Uterus (tissue), 2 donors: ENCODE data around the gene RPS10.

Source experiments
- CTCF ChIP-seq, 4 experiments: fragments of 200-600 bp in 2 of 4; fragments of 450-650 bp in 2 of 4; sonication (generic) in 2 of 4; IDR thresholded peaks; one replicate each; pipeline ENCODE4 v1.5.1; 2016 to 2019; ENCODE audit warnings: antibody characterized with exemption in 4 of 4, mild to moderate bottlenecking in 2 of 4, moderate library complexity in 1 of 4
- POLR2A ChIP-seq, 2 donors: fragments of 450-650 bp; IDR thresholded peaks; one replicate each; pipeline ENCODE4 v1.6.1; 2016; ENCODE audit warnings: antibody characterized with exemption in 2 of 2, mild to moderate bottlenecking in 1 of 2, moderate library complexity in 1 of 2

- TF ChIP-seq POLR2A (IDR thresholded peaks at IDR 0.05) (no peak), CTCF (IDR thresholded peaks at IDR 0.05) (no peak)
Measured at GRCh38 chr6:34439442-34439841, 13.6 kb upstream of the RPS10 start.
